ENCODE measurements around the gene SH3RF3.

GRCh38 chr2:109330056-109330455 is 201.1 kb downstream of the SH3RF3 start:
- no peak for TF ChIP-seq POLR2AphosphoS5 (IDR thresholded peaks at IDR 0.05; ENCODE audit: low read depth, low read length)
- no peak for TF ChIP-seq TAF1 (IDR thresholded peaks at IDR 0.05; ENCODE audit: low read depth, low read length)
